ENCODE measurements around the gene PTGES3L.
"Not testable (repeated sequence)": the region's sequence is repeated elsewhere in the genome, so short reads cannot be mapped to it uniquely, and the experiment has no call there.

Gene PTGES3L

GRCh38 chr17:42919522-42920077 lies 60.3 kb downstream of the PTGES3L start:
- DNase-seq, result not testable (repeated sequence)

GRCh38 chr17:42918902-42919521 lies 60.9 kb downstream of the PTGES3L start:
- DNase-seq, result no peak

Measured in hematopoietic multipotent progenitor cell treated with erythropoietin and hydrocortisone succinate and interleukin-3 and kit ligand, for 8 days (in vitro differentiated cells).